HUES48 (cell line): ENCODE results near the gene RNPS1.
"Not testable (repeated sequence)": the region's sequence is repeated elsewhere in the genome, so short reads cannot be mapped to it uniquely, and the experiment has no call there.

Experiments
- H3K27ac ChIP-seq: one replicate; pipeline ENCODE4 v1.7.0; 2013; ENCODE audit warnings: low read depth, low read length, inconsistent platforms
- H3K27me3 ChIP-seq: 2 replicates; pipeline ENCODE4 v1.6.1; 2013; ENCODE audit warnings: mild to moderate bottlenecking, low read length; ENCODE audit not compliant: control insufficient read depth, insufficient read depth
- H3K36me3 ChIP-seq: 2 replicates; pipeline ENCODE4 v1.6.1; 2013; ENCODE audit warnings: low read length; ENCODE audit not compliant: control insufficient read depth, insufficient read depth
- H3K4me1 ChIP-seq: 2 replicates; pipeline ENCODE4 v1.6.1; 2013; ENCODE audit warnings: mild to moderate bottlenecking, low read length; ENCODE audit not compliant: control insufficient read depth, insufficient read depth
- H3K4me3 ChIP-seq: 2 replicates; pipeline ENCODE4 v1.5.1; 2013; ENCODE audit warnings: mild to moderate bottlenecking, low read depth, low read length
- H3K9ac ChIP-seq: 2 replicates; pipeline ENCODE4 v1.6.1; 2013; ENCODE audit warnings: mild to moderate bottlenecking, low read depth, low read length, moderate library complexity
- H3K9me3 ChIP-seq: 2 replicates; pipeline ENCODE4 v1.6.1; 2013; ENCODE audit warnings: low read length; ENCODE audit not compliant: control insufficient read depth, insufficient read depth

The RNPS1 gene

GRCh38 chr16:2270588-2271470 lies 2.9 kb upstream of the RNPS1 start:
- H3K9me3 ChIP-seq = no peaks in the 10 kb centered on the region
- no peak overlapping the region for H3K4me3 ChIP-seq
- no peaks in the 10 kb centered on the region for H3K4me1 ChIP-seq
- no peaks in the 10 kb centered on the region for H3K27me3 ChIP-seq
- H3K9ac ChIP-seq = no peak overlapping the region
- H3K27ac ChIP-seq = no peak overlapping the region
- peaks cover 2% of the 10 kb centered on the region for H3K36me3 ChIP-seq

GRCh38 chr16:2270070-2270462 lies 2.1 kb upstream of the RNPS1 start:
- Histone ChIP-seq H3K36me3 (peaks cover 6% of the 10 kb centered on the region), H3K27me3 (no peaks in the 10 kb centered on the region), H3K4me3 (no peak overlapping the region), H3K9me3 (no peaks in the 10 kb centered on the region), H3K27ac (no peak overlapping the region), H3K9ac (no peak overlapping the region), H3K4me1 (no peaks in the 10 kb centered on the region)

GRCh38 chr16:2267505-2267912 lies 417 bp downstream of the RNPS1 start:
- not testable (repeated sequence) for H3K9me3 ChIP-seq, H3K4me1 ChIP-seq, H3K27me3 ChIP-seq
- peak overlapping the region; percentile 99 for H3K4me3 ChIP-seq
- H3K27ac ChIP-seq = peak overlapping the region; percentile 99
- H3K36me3 ChIP-seq = peaks cover 32% of the 10 kb centered on the region
- peak overlapping the region; percentile 99 for H3K9ac ChIP-seq

- not testable (repeated sequence) for H3K27me3 ChIP-seq, H3K27ac ChIP-seq, H3K9me3 ChIP-seq, H3K4me1 ChIP-seq
- peak overlapping the region; percentile 99 for H3K4me3 ChIP-seq
- peak overlapping the region; percentile 99 for H3K9ac ChIP-seq
- H3K36me3 ChIP-seq = peaks cover 38% of the 10 kb centered on the region
These were observed 1.0 kb downstream of the RNPS1 start for GRCh38 chr16:2266887-2267286.

- not testable (repeated sequence) for H3K27ac ChIP-seq, H3K9ac ChIP-seq, H3K4me3 ChIP-seq, H3K4me1 ChIP-seq, H3K27me3 ChIP-seq, H3K9me3 ChIP-seq
- peaks cover 75% of the 10 kb centered on the region for H3K36me3 ChIP-seq
These were observed 4.9 kb downstream of the RNPS1 start for GRCh38 chr16:2263026-2263425.

- H3K9ac ChIP-seq = no peak overlapping the region
- no peaks in the 10 kb centered on the region for H3K27me3 ChIP-seq
- no peaks in the 10 kb centered on the region for H3K4me1 ChIP-seq
- no peak overlapping the region for H3K27ac ChIP-seq
- no peaks in the 10 kb centered on the region for H3K9me3 ChIP-seq
- H3K36me3 ChIP-seq = peaks cover 97% of the 10 kb centered on the region
- H3K4me3 ChIP-seq = no peak overlapping the region
These were observed 7.7 kb downstream of the RNPS1 start for GRCh38 chr16:2260250-2260649.

GRCh38 chr16:2258530-2258929 lies 9.4 kb downstream of the RNPS1 start:
- H3K4me3 ChIP-seq, H3K27me3 ChIP-seq: not testable (repeated sequence)

GRCh38 chr16:2257726-2258125 lies 10.2 kb downstream of the RNPS1 start:
- Histone ChIP-seq H3K27me3 (no peaks in the 10 kb centered on the region), H3K27ac (no peak overlapping the region)

More at GRCh38 chr16:2258530-2258929, 9.4 kb downstream of the RNPS1 start:
- H3K9me3 ChIP-seq, H3K27ac ChIP-seq, H3K9ac ChIP-seq, H3K4me1 ChIP-seq: not testable (repeated sequence)
- H3K36me3 ChIP-seq = peaks cover 94% of the 10 kb centered on the region

GRCh38 chr16:2256531-2257140 lies 11.3 kb downstream of the RNPS1 start:
- Histone ChIP-seq H3K9ac (no peak overlapping the region), H3K4me1 (0 out of 2 replicates have a peak, but pooled peaks cover 6% of the 10 kb centered on the region), H3K9me3 (no peaks in the 10 kb centered on the region), H3K27me3 (no peaks in the 10 kb centered on the region), H3K27ac (no peak overlapping the region), H3K4me3 (no peak overlapping the region), H3K36me3 (peaks cover 92% of the 10 kb centered on the region)

More at GRCh38 chr16:2257726-2258125, 10.2 kb downstream of the RNPS1 start:
- Histone ChIP-seq H3K4me1 (no peaks in the 10 kb centered on the region), H3K9ac (no peak overlapping the region), H3K9me3 (no peaks in the 10 kb centered on the region), H3K36me3 (peaks cover 94% of the 10 kb centered on the region), H3K4me3 (no peak overlapping the region)

- H3K9me3 ChIP-seq = no peaks in the 10 kb centered on the region
- H3K4me3 ChIP-seq = no peak overlapping the region
- no peaks in the 10 kb centered on the region for H3K27me3 ChIP-seq
- peak overlapping the region; percentile 10 for H3K27ac ChIP-seq
- peaks cover 70% of the 10 kb centered on the region for H3K36me3 ChIP-seq
- peaks cover 6% of the 10 kb centered on the region; the same call in 1 of the 2 replicates for H3K4me1 ChIP-seq
- H3K9ac ChIP-seq = no peak overlapping the region
These were observed 14.6 kb downstream of the RNPS1 start for GRCh38 chr16:2253293-2253692.

GRCh38 chr16:2252806-2253148 lies 15.1 kb downstream of the RNPS1 start:
- peaks cover 67% of the 10 kb centered on the region for H3K36me3 ChIP-seq
- H3K27ac ChIP-seq = peak overlapping the region; percentile 40
- H3K4me3 ChIP-seq = no peak overlapping the region
- peaks cover 6% of the 10 kb centered on the region; the same call in 1 of the 2 replicates for H3K4me1 ChIP-seq
- H3K9ac ChIP-seq = no peak overlapping the region
- H3K9me3 ChIP-seq = no peaks in the 10 kb centered on the region
- no peaks in the 10 kb centered on the region for H3K27me3 ChIP-seq
